Kidney capillary endothelial cell (primary cell): ENCODE measurements around the gene FXN.
"Not testable (repeated sequence)": the region's sequence is repeated elsewhere in the genome, so short reads cannot be mapped to it uniquely, and the experiment has no call there.

Experiments
- DNase-seq: peaks from one replicate; pipeline ENCODE4 v3.0.0-alpha.2; 2018; ENCODE audit warnings: low spot score

Gene FXN

GRCh38 chr9:69035438-69036308, at the start of gene FXN:
TSS of gene FXN (plus strand) at chr9:69035752. CDS start at chr9:69035783, 31 bp downstream.
- peak; percentile 75 for DNase-seq

- not testable (repeated sequence) for DNase-seq
These were observed 48.6 kb upstream of the FXN start for GRCh38 chr9:68986949-68987348.

GRCh38 chr9:68991457-68991856, 44.1 kb upstream of the FXN start:
- no peak for DNase-seq

GRCh38 chr9:68995776-68996175, 39.8 kb upstream of the FXN start:
- no peak for DNase-seq

GRCh38 chr9:68996462-68996861, 39.1 kb upstream of the FXN start:
- DNase-seq = no peak

- DNase-seq = no peak
These were observed 37.9 kb upstream of the FXN start for GRCh38 chr9:68997666-68998065.

- DNase-seq = no peak
These were observed 37.2 kb upstream of the FXN start for GRCh38 chr9:68998385-68998784.

GRCh38 chr9:68998812-68999211, 36.7 kb upstream of the FXN start:
- peak; percentile 4 for DNase-seq

GRCh38 chr9:68999393-69000105, 36.0 kb upstream of the FXN start:
- DNase-seq = peak; percentile 63

GRCh38 chr9:69001921-69002320, 33.6 kb upstream of the FXN start:
- DNase-seq = no peak

GRCh38 chr9:69003051-69003450, 32.5 kb upstream of the FXN start:
- DNase-seq = no peak

GRCh38 chr9:69004836-69005235, 30.7 kb upstream of the FXN start:
- DNase-seq = no peak

GRCh38 chr9:69009708-69010107, 25.8 kb upstream of the FXN start:
- no peak for DNase-seq

- no peak for DNase-seq
These were observed 22.7 kb upstream of the FXN start for GRCh38 chr9:69012696-69013381.

- no peak for DNase-seq
These were observed 22.2 kb upstream of the FXN start for GRCh38 chr9:69013382-69013727.

GRCh38 chr9:69014013-69014412, 21.5 kb upstream of the FXN start, which contains the start of gene PRKACG:
TSS of gene PRKACG (minus strand) at chr9:69014113. CDS start at chr9:69014092, 21 bp downstream.
- DNase-seq = no peak

- no peak for DNase-seq
These were observed 19.1 kb upstream of the FXN start for GRCh38 chr9:69016191-69017096.

- DNase-seq = no peak
These were observed 16.8 kb upstream of the FXN start for GRCh38 chr9:69018737-69019136.

GRCh38 chr9:69019808-69020207, 15.7 kb upstream of the FXN start:
- no peak for DNase-seq

- DNase-seq = no peak
These were observed 15.0 kb upstream of the FXN start for GRCh38 chr9:69020301-69021145.

GRCh38 chr9:69023650-69024049, 11.9 kb upstream of the FXN start:
- DNase-seq = no peak
